Smooth muscle cell (in vitro differentiated cells): Measurements from ENCODE around the gene MRGPRX3. TPM values are rescaled to one million over a fixed set of nuclear protein-coding genes. Genes with fewer than 3 reads are reported as not detected.
A peak's percentile ranks its signal among the peaks of the same experiment; 100 is the strongest.

Source experiments
- DNase-seq: peaks from one replicate; lab custom pipeline; 2025; ENCODE audit not compliant: unreplicated experiment; lab: John Stamatoyannopoulos, UW
- H2AFZ ChIP-seq: fragments of 200-600 bp; sonication (generic); 2 replicates; pipeline ENCODE4 v1.6.0; 2016; ENCODE audit warnings: antibody characterized with exemption, low read depth, mild to moderate bottlenecking
- H3F3A ChIP-seq: fragments of 200-600 bp; sonication (generic); 2 replicates; pipeline ENCODE4 v1.6.0; 2017; ENCODE audit warnings: antibody characterized with exemption, low read depth
- H3K27ac ChIP-seq: fragments of 200-600 bp; sonication (generic); 2 replicates; pipeline ENCODE4 v1.5.1; 2016; ENCODE audit warnings: low read depth, mild to moderate bottlenecking
- H3K27me3 ChIP-seq: fragments of 200-600 bp; sonication (generic); 2 replicates; pipeline ENCODE4 v1.6.1; 2016; ENCODE audit warnings: low read depth, mild to moderate bottlenecking
- H3K36me3 ChIP-seq: fragments of 200-600 bp; sonication (generic); 2 replicates; pipeline ENCODE4 v1.5.1; 2016; ENCODE audit warnings: low read depth
- H3K4me1 ChIP-seq: fragments of 200-600 bp; sonication (generic); 2 replicates; pipeline ENCODE4 v1.5.1; 2016; ENCODE audit warnings: low read depth
- H3K4me2 ChIP-seq: fragments of 200-600 bp; sonication (generic); 2 replicates; pipeline ENCODE4 v1.6.0; 2016; ENCODE audit warnings: mild to moderate bottlenecking
- H3K4me3 ChIP-seq: fragments of 200-600 bp; sonication (generic); 2 replicates; pipeline ENCODE4 v1.5.1; 2016; ENCODE audit warnings: mild to moderate bottlenecking
- H3K79me2 ChIP-seq: fragments of 200-600 bp; sonication (generic); 2 replicates; pipeline ENCODE4 v1.6.0; 2016; ENCODE audit warnings: low read depth, mild to moderate bottlenecking
- H3K9ac ChIP-seq: fragments of 200-600 bp; sonication (generic); 2 replicates; pipeline ENCODE4 v1.6.0; 2016; ENCODE audit warnings: low read depth
- H3K9me3 ChIP-seq: fragments of 200-600 bp; sonication (generic); replicated peaks from 2 replicates; pipeline ENCODE4 v1.5.1; 2016; ENCODE audit warnings: low read depth
- H4K20me1 ChIP-seq: fragments of 200-600 bp; sonication (generic); 2 replicates; pipeline ENCODE4 v1.6.0; 2016; ENCODE audit warnings: low read depth
- CTCF ChIP-seq: fragments of 200-600 bp; sonication (generic); IDR thresholded peaks from 2 replicates; pipeline ENCODE4 v1.5.1; 2017; ENCODE audit warnings: borderline replicate concordance, mild to moderate bottlenecking, antibody characterized with exemption; ENCODE audit not compliant: insufficient read depth, poor library complexity, severe bottlenecking
- WGBS: methylation state at CpG from one replicate; pipeline ENCODE4 v1.1.7; 2016; ENCODE audit warnings: low lambda C conversion rate; 5-methylcytosine and 5-hydroxymethylcytosine counted together
- polyA plus RNA-seq: library from polyadenylated mRNA; unstranded; fragments of >200 nt; fragmentation: Nextera tagmentation; extraction: Ambion mirVana; gene quantifications from 2 replicates; pipeline ENCODE4 v1.2.1, GENCODE V29; 2016
- total RNA-seq: library from RNA; depleted of rRNA; stranded (reverse); fragments of >200 nt; gene quantifications from 2 replicates; pipeline ENCODE4 v1.2.3, GENCODE V29; 2014

MRGPRX3 gene
- total and polyA plus RNA-seq, 2 experiments from 2014 or later = not detected

GRCh38 chr11:18137186-18137800, 4.9 kb downstream of the MRGPRX3 start:
- no peaks in the 10 kb centered on the region for H3K36me3 ChIP-seq
- DNase-seq = no peak
- no peak for TF ChIP-seq CTCF
- no peak overlapping the region for H3K9ac ChIP-seq
- no peaks in the 10 kb centered on the region for H3F3A ChIP-seq
- H3K4me1 ChIP-seq = no peaks in the 10 kb centered on the region
- H3K79me2 ChIP-seq = no peaks in the 10 kb centered on the region
- no peaks in the 10 kb centered on the region for H3K9me3 ChIP-seq
- H3K27me3 ChIP-seq = no peaks in the 10 kb centered on the region
- H4K20me1 ChIP-seq = no peaks in the 10 kb centered on the region
- H3K27ac ChIP-seq = no peak overlapping the region
- no peak overlapping the region for H3K4me2 ChIP-seq
- H3K4me3 ChIP-seq = no peak overlapping the region
- H2AFZ ChIP-seq = no peak overlapping the region
- 95% methylated on average over 27 of the region's 29 CpGs for WGBS

- H3K4me1 ChIP-seq = no peaks in the 10 kb centered on the region
- no peak overlapping the region for H3K27ac ChIP-seq
- no peak overlapping the region for H2AFZ ChIP-seq
- WGBS = 90% methylated on average over 2 of the region's 2 CpGs
- H3K4me2 ChIP-seq = no peak overlapping the region
- no peaks in the 10 kb centered on the region for H3K9me3 ChIP-seq
- no peaks in the 10 kb centered on the region for H3K79me2 ChIP-seq
- TF ChIP-seq CTCF = no peak
- H3K4me3 ChIP-seq = no peak overlapping the region
- no peaks in the 10 kb centered on the region for H3K36me3 ChIP-seq
- no peaks in the 10 kb centered on the region for H3F3A ChIP-seq
- no peak for DNase-seq
- H3K27me3 ChIP-seq = no peaks in the 10 kb centered on the region
- H3K9ac ChIP-seq = no peak overlapping the region
- no peaks in the 10 kb centered on the region for H4K20me1 ChIP-seq
Observed at GRCh38 chr11:18140145-18140544, 7.8 kb downstream of the MRGPRX3 start.

- no peak overlapping the region for H3K9ac ChIP-seq
- no peaks in the 10 kb centered on the region for H3F3A ChIP-seq
- H2AFZ ChIP-seq = no peak overlapping the region
- no peaks in the 10 kb centered on the region for H3K9me3 ChIP-seq
- 74% methylated on average over 5 of the region's 5 CpGs for WGBS
- no peak overlapping the region for H3K4me3 ChIP-seq
- DNase-seq = no peak
- no peak overlapping the region for H3K27ac ChIP-seq
- H4K20me1 ChIP-seq = no peaks in the 10 kb centered on the region
- H3K36me3 ChIP-seq = no peaks in the 10 kb centered on the region
- H3K79me2 ChIP-seq = no peaks in the 10 kb centered on the region
- no peak overlapping the region for H3K4me2 ChIP-seq
- H3K27me3 ChIP-seq = peaks cover 4% of the 10 kb centered on the region
- no peak for TF ChIP-seq CTCF
- H3K4me1 ChIP-seq = no peaks in the 10 kb centered on the region
Observed at GRCh38 chr11:18144243-18144642, 11.9 kb downstream of the MRGPRX3 start.

GRCh38 chr11:18145025-18145424, 12.7 kb downstream of the MRGPRX3 start:
- 67% methylated on average over 2 of the region's 2 CpGs for WGBS
- H4K20me1 ChIP-seq = no peaks in the 10 kb centered on the region

More at GRCh38 chr11:18145025-18145424, 12.7 kb downstream of the MRGPRX3 start:
- Histone ChIP-seq H3K27me3 (peaks cover 4% of the 10 kb centered on the region), H3K4me1 (no peaks in the 10 kb centered on the region), H3F3A (no peaks in the 10 kb centered on the region), H3K27ac (no peak overlapping the region), H3K4me3 (no peak overlapping the region), H3K36me3 (no peaks in the 10 kb centered on the region), H2AFZ (no peak overlapping the region), H3K4me2 (no peak overlapping the region), H3K9ac (no peak overlapping the region), H3K9me3 (no peaks in the 10 kb centered on the region), H3K79me2 (no peaks in the 10 kb centered on the region)
- TF ChIP-seq CTCF = peak; percentile 9
- DNase-seq = no peak
